ENCODE results near the gene CNGB1.
"Not testable (repeated sequence)": the region's sequence is repeated elsewhere in the genome, so short reads cannot be mapped to it uniquely, and the experiment has no call there.

Gene CNGB1

GRCh38 chr16:57970970-57971369, at the start of gene CNGB1:
Gene CNGB1, minus strand, starts transcription at chr16:57971128. Its CDS starts 3,842 bp downstream, at chr16:57967286.
- no peak for DNase-seq

GRCh38 chr16:58019866-58020538, 49.1 kb upstream of the CNGB1 start:
- DNase-seq: no peak

- DNase-seq: no peak
Observed at GRCh38 chr16:58018803-58019202, 47.9 kb upstream of the CNGB1 start.

GRCh38 chr16:58016840-58017446, 46.0 kb upstream of the CNGB1 start:
- DNase-seq: no peak

GRCh38 chr16:58013201-58013956, 42.5 kb upstream of the CNGB1 start:
- no peak for DNase-seq

- no peak for DNase-seq
Observed at GRCh38 chr16:58012481-58012880, 41.6 kb upstream of the CNGB1 start.

GRCh38 chr16:58011652-58012051, 40.7 kb upstream of the CNGB1 start:
- DNase-seq: no peak

- DNase-seq: no peak
Observed at GRCh38 chr16:58010886-58011285, 40.0 kb upstream of the CNGB1 start.

GRCh38 chr16:58009856-58010416, 39.0 kb upstream of the CNGB1 start:
- DNase-seq: no peak

GRCh38 chr16:58004736-58005135, 33.8 kb upstream of the CNGB1 start:
- not testable (repeated sequence) for DNase-seq

- no peak for DNase-seq
Observed at GRCh38 chr16:58002936-58003335, 32.0 kb upstream of the CNGB1 start.

- DNase-seq: no peak
Observed at GRCh38 chr16:58002416-58002800, 31.5 kb upstream of the CNGB1 start.

- DNase-seq: peak; percentile 33
Observed at GRCh38 chr16:58001781-58002415, 31.0 kb upstream of the CNGB1 start.

GRCh38 chr16:58000706-58001676, 30.1 kb upstream of the CNGB1 start, which contains the start of gene USB1:
Gene USB1, plus strand, starts transcription at chr16:58001407. Its CDS starts 77 bp downstream, at chr16:58001484.
- peak; percentile 89 for DNase-seq

- peak; percentile 29 for DNase-seq
Observed at GRCh38 chr16:57999971-58000705, 29.2 kb upstream of the CNGB1 start, which contains the start of gene ZNF319. Gene ZNF319, minus strand, starts transcription at chr16:58000672. Its CDS starts 2,407 bp downstream, at chr16:57998265.

- DNase-seq: peak; percentile 65
Observed at GRCh38 chr16:57999366-57999970, 28.5 kb upstream of the CNGB1 start.

GRCh38 chr16:57998992-57999365, 28.1 kb upstream of the CNGB1 start:
- DNase-seq: no peak

- DNase-seq: peak; percentile 47
Observed at GRCh38 chr16:57998486-57998885, 27.6 kb upstream of the CNGB1 start.

GRCh38 chr16:57997528-57998265, 26.8 kb upstream of the CNGB1 start:
- no peak for DNase-seq

GRCh38 chr16:57997176-57997527, 26.2 kb upstream of the CNGB1 start:
- DNase-seq: no peak

All from hematopoietic multipotent progenitor cell treated with erythropoietin and hydrocortisone succinate and interleukin-3 and kit ligand, for 6 days (in vitro differentiated cells).